B cell (primary cell): ENCODE data around the gene SYNJ2.

Experiments
- EZH2 ChIP-seq: IDR thresholded peaks from 2 replicates; pipeline ENCODE4 v1.6.1; 2012; ENCODE audit warnings: borderline replicate concordance, low read depth, mild to moderate bottlenecking, moderate library complexity, low read length; ENCODE audit not compliant: insufficient read depth, poor library complexity, severe bottlenecking
- TF ChIP-seq, protein P1 (sequence below): fragments of 200-600 bp; IDR thresholded peaks from one replicate; pipeline ENCODE4 v1.8.0; 2022; ENCODE audit warnings: antibody characterized with exemption, mild to moderate bottlenecking

DNA sequence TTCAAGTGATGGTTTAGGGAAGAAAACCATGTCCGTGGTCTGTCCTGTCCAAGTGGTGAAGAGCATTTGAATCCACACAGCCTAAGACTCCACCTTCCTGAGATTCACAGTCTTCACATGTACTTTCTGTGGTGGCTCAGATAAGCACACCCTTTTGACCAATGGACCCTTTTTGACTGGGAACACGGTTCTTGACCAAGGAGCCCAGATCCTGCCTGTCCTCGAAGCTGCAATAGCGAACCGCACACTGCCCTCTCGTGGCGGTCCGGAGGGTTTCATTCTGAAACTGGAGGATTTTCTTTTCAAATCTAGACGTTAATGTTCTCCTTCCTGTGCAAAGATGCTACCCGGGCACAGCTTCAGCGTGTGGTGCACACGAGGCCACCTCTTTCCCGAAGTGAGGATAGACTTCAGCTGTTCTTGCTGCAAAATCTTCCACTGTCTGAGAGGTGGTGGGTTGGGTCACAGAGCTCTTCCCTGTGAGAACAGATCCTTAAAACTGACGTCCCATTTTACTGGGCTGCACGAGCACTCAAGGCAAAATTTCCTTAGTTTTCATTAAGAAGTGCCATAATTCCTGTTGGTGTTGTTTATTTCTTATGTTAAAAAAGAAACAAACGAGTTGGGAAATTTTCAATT lies 90.5 kb downstream of the SYNJ2 start:
- TF ChIP-seq, protein P1, sequence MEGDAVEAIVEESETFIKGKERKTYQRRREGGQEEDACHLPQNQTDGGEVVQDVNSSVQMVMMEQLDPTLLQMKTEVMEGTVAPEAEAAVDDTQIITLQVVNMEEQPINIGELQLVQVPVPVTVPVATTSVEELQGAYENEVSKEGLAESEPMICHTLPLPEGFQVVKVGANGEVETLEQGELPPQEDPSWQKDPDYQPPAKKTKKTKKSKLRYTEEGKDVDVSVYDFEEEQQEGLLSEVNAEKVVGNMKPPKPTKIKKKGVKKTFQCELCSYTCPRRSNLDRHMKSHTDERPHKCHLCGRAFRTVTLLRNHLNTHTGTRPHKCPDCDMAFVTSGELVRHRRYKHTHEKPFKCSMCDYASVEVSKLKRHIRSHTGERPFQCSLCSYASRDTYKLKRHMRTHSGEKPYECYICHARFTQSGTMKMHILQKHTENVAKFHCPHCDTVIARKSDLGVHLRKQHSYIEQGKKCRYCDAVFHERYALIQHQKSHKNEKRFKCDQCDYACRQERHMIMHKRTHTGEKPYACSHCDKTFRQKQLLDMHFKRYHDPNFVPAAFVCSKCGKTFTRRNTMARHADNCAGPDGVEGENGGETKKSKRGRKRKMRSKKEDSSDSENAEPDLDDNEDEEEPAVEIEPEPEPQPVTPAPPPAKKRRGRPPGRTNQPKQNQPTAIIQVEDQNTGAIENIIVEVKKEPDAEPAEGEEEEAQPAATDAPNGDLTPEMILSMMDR: peak; percentile 85
- no peak for TF ChIP-seq EZH2
